Muscle layer of duodenum (tissue), 2 donors: ENCODE measurements around the gene FHAD1.
A peak's percentile ranks its signal among the peaks of the same experiment; 100 is the strongest.
"Not testable (repeated sequence)": the region's sequence is repeated elsewhere in the genome, so short reads cannot be mapped to it uniquely, and the experiment has no call there.

Source experiments
- H3K27ac ChIP-seq: one replicate; pipeline ENCODE4 v1.7.0; 2013; ENCODE audit warnings: mild to moderate bottlenecking, low read length
- H3K27me3 ChIP-seq: one replicate; pipeline ENCODE4 v1.7.0; 2013; ENCODE audit warnings: low read depth, mild to moderate bottlenecking, control low read depth, low read length
- H3K36me3 ChIP-seq, 2 donors: one replicate each; pipeline ENCODE4 v1.7.0; 2013; ENCODE audit warnings: low read length in 2 of 2, control low read depth in 1 of 2, mild to moderate bottlenecking in 1 of 2; ENCODE audit not compliant: insufficient read depth in 2 of 2, control insufficient read depth in 1 of 2
- H3K4me1 ChIP-seq, 2 donors: one replicate each; pipeline ENCODE4 v1.7.0; 2013; ENCODE audit warnings: low read length in 2 of 2, mild to moderate bottlenecking in 2 of 2, control low read depth in 1 of 2, moderate library complexity in 1 of 2; ENCODE audit not compliant: insufficient read depth in 2 of 2, control insufficient read depth in 1 of 2
- H3K4me3 ChIP-seq, 2 donors: one replicate each; pipeline ENCODE4 v1.7.0; 2013; ENCODE audit warnings: low read length in 2 of 2, low read depth in 1 of 2, mild to moderate bottlenecking in 1 of 2
- H3K9me3 ChIP-seq, 2 donors: one replicate each; pipeline ENCODE4 v1.7.0; 2013; ENCODE audit warnings: low read length in 2 of 2, control low read depth in 1 of 2, mild to moderate bottlenecking in 1 of 2; ENCODE audit not compliant: control insufficient read depth in 1 of 2
- donor health status: healthy.

Gene FHAD1

DNA sequence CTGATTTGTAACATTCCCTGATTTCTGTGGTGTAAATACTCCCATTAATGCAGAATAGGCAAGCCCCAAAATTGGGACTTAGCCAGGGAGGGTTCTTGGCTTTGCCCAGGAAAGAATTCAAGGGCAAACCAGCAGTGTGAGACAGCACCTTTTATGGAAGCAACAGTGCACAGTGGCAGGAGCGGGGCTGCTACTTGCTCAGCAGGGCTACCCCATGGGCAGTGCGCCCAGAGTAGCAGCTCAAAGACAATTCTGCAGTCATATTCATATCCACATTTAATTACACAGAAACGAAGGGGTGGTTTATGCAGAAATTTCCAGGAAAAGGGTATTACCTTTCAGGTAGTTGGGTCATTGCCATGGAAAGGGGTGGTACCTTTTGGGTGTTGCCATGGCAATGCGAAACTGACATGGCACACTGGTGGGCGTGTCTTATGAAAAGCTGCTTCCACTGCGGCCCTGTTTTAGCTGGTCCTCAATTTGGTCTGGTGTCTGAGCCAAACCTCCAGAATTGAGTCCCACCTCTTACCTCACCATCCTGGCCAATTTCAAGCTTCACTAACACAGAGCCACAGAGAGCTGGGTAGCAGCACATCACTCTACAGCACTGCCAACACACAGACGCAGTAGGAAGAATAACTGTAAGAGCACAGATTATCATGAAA lies 35.9 kb downstream of the FHAD1 start:
- peaks cover 0 to 3% of the 10 kb centered on the region in 2 donors for H3K4me1 ChIP-seq
- H3K4me3 ChIP-seq: no peak overlapping the region
- no peaks in the 10 kb centered on the region for H3K9me3 ChIP-seq
- H3K36me3 ChIP-seq: no peaks in the 10 kb centered on the region
- peak overlapping the region; percentile 39 for H3K27ac ChIP-seq
- H3K27me3 ChIP-seq: no peaks in the 10 kb centered on the region

DNA sequence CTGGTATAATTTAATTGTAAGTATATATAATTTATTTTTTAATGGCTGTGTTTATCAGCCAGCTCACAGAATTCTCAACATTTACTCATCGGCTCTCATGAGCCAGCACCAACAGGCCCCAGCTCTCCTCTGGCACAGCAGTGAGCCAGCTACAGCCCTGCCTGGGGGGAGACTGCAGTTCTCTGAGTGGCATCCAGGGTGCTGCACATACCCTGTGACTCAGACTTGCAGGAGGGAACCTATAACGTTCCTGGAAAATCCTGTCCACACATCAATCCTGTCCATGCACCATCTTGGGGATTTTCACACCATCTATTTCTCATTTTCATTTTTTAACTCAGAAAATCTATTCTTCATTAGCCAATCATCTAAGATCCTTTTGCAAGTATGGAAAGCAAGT lies 36.5 kb downstream of the FHAD1 start:
- Histone ChIP-seq H3K9me3 (no peaks in the 10 kb centered on the region), H3K27me3 (no peaks in the 10 kb centered on the region), H3K36me3 (no peaks in the 10 kb centered on the region), H3K4me1 (peaks cover 0 to 3% of the 10 kb centered on the region in 2 donors), H3K4me3 (no peak overlapping the region), H3K27ac (peak overlapping the region; percentile 31)

DNA sequence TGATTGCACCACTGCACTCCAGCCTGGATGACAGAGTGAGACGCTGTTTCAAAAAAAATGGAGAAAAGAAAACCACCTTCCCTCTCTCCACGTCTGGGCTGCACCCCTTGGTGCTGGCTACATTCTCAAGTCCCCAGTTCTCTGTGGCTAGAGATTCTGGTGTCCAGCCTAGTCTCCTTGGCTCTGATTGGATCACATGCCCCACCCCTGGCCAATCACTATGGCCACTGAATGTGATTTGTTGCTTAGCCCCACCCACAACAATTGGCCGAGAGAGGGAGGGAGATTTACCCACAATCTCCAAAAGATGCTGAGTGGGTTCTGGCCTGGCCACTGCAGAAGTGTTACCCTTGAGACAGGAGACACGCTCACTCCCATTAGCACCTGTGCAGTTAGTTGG lies 39.4 kb downstream of the FHAD1 start:
- Histone ChIP-seq H3K4me1 (peaks cover 0 to 3% of the 10 kb centered on the region in 2 donors), H3K36me3 (no peaks in the 10 kb centered on the region), H3K27me3 (no peaks in the 10 kb centered on the region), H3K9me3 (no peaks in the 10 kb centered on the region), H3K27ac (no peak overlapping the region), H3K4me3 (no peak overlapping the region)

DNA sequence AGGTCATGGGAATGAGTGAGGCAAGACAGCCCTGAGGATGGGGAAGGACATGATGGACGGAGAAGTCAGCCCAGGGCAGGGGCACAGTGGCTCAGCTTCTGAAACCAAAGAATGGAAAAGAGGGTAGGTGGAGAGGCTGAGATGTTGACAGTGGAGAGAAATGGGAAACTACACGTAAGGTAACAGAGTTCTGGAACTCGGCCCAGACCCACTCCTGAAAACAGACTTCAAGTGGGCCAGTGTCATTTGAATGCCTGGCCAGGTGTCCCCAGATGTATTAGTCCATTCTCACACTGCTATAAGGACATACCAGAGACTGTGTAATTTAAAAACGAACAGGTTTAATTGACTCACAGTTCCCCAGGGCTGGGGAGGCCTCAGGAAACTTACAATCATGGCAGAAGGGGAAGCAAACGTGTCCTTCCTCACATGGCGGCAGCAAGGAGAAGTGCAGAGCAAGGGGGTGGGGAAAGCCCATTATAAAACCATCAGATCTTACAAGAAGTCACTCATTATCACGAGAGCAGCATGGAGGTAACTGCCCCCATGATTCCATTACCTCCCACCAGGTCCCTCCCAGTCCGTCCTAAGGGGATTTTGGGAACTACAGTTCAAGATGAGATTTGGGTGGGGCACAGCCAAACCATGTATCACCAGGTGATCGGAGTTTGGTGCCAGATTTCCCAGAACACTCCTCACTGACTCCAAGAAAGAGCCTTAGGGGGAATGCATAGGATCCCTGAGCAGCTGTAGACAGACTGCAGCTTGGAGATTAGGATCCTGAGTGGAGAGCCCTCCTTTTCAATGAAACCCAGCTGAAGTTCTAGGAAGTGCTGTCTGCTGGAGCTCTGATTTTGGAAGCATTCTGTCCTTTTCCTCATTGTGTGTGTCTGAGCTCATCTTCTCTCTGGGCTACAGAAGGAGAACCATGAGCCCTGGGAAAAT lies 40.3 kb downstream of the FHAD1 start:
- H3K4me3 ChIP-seq: no peak overlapping the region
- H3K27me3 ChIP-seq: no peaks in the 10 kb centered on the region
- peaks cover 0 to 3% of the 10 kb centered on the region in 2 donors for H3K4me1 ChIP-seq
- peaks cover 3% of the 10 kb centered on the region in 2 donors for H3K9me3 ChIP-seq
- no peaks in the 10 kb centered on the region for H3K36me3 ChIP-seq
- no peak overlapping the region for H3K27ac ChIP-seq

DNA sequence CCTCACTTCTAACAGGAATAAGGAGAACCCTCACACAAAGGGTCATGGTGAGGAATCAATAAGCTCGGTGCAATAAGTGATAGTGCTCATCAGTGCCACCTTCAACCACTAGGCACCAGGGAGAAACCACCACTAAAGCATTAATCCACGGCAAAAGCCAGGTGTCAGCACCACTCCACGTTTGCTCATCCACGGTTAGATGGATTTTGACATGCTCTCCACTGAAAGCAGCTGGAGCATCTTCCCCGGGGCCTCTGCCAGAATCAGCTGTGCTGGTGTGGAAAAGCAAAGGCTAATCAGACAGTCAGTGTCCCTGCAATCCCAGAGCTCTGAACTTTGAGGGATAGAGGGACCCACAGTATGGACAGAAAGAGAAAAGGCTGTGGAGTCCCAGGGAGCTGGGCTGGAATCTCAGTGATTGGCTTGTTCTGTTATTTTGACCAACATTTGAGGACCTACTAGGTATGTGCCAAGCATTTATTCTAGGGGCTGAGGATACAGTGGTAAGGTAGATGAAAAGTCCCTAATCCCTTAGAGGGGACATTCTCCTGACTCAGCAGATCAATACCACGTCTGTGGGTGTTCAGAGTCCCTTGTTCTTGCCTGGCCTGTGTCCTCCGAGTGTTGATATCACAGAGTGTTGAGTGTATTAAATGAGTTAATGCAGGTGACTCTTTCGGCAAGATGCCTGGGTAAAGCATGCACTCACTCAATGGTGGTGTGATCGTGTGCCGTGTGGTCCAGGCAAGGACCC lies 41.3 kb downstream of the FHAD1 start:
- Histone ChIP-seq H3K27ac (no peak overlapping the region), H3K9me3 (peaks cover 3% of the 10 kb centered on the region in 2 donors), H3K36me3 (no peaks in the 10 kb centered on the region), H3K27me3 (no peaks in the 10 kb centered on the region), H3K4me1 (no peaks in the 10 kb centered on the region), H3K4me3 (no peak overlapping the region)

DNA sequence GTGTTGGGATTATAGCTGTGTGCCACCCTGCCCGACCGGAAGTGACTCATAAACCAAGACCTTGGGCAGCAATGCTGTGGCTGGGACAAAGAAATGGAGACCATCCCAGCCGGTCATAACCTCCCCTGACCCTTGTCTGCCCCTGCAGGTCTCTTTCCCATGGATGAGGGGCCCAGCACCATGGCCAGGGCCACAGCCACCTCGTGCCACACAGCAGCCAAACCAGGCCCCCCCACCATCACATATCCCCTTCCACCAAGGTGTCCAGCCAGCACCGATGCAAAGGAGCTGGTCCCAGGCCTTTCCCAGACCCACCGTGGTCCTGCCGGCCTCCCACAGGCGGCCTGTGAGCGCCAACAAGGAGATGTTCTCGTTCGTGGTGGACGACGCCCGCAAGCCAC lies 42.2 kb downstream of the FHAD1 start:
- Histone ChIP-seq H3K4me3 (no peak overlapping the region), H3K36me3 (no peaks in the 10 kb centered on the region), H3K4me1 (no peaks in the 10 kb centered on the region), H3K27ac (no peak overlapping the region), H3K9me3 (peaks cover 3% of the 10 kb centered on the region in 2 donors), H3K27me3 (no peaks in the 10 kb centered on the region)

DNA sequence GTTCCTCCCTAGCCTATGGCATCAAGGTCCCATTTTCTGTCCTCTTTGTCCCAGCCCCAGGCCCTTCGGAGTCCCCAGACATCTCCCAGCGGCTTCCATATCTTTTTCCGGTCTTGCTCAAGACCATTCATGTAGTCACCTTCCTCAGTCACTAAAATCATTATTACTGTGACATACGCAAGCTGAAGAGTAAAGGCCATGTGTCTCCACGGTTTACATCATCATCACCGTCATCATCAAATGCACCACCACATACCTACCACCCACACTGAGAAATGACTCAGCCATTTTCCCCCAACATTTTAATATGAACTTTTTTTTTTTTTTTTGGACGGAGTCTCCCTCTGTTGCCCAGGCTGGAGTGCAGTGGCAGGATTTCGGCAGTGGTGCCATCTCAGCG lies 43.4 kb downstream of the FHAD1 start:
- Histone ChIP-seq H3K9me3 (peaks cover 3% of the 10 kb centered on the region in 2 donors), H3K36me3 (no peaks in the 10 kb centered on the region), H3K27ac (no peak overlapping the region), H3K4me1 (no peaks in the 10 kb centered on the region), H3K4me3 (no peak overlapping the region), H3K27me3 (no peaks in the 10 kb centered on the region)

DNA sequence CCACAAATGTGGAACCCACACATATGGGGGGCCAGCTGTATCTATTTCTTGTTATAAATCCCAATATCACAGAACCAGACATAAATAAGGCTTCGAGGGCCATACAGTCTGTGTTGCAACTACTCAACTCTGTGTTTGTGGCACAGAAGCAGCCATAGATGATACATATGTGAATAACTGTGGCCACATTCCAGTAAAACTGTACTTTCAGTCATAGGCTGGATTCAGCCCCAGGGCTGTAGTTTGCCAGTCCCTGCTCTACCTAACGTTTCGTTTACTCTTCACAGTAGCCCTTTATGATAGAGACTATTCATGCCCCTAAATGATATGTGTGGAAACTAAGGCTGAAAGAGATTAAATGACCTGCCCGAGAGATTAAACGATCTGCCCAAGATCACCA lies 48.7 kb downstream of the FHAD1 start:
- no peak overlapping the region for H3K4me3 ChIP-seq
- peaks cover 3% of the 10 kb centered on the region in 2 donors for H3K9me3 ChIP-seq
- H3K27me3 ChIP-seq: no peaks in the 10 kb centered on the region
- no peaks in the 10 kb centered on the region for H3K36me3 ChIP-seq
- no peaks in the 10 kb centered on the region for H3K4me1 ChIP-seq
- no peak overlapping the region for H3K27ac ChIP-seq

DNA sequence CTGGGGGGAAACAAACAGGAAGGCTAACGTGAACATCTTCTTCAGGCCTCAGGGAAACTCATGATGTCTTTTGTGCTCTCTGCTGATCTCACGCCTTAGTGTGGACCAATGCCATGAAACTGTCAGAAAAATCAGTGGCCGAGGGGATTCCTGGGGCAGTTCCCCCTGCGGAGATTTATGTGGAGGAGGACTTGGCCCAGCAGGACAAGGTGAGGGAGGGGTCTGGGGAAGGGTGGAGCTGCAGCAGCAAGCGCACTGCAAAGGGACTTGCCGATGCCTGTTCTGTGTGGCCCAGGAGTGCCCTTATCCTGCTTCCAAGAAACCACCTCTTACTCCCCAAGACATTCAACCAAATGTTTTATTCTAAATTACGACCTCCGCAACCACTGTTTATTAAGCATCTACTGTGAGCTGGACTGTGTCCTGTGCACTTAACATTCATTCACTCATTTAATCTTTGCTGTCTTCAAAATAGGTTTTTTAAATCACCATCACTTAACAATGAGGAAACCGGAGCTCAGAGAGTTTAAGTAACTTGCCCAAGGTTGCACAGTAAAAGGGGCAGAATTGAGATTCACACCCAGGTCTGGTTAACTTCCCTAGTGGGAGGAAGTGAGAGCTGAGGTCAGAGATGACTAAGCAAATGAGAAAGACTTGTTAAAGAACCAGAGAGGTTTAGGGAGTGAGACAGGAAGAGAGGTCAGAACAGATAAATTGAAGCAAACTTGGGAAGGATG lies 49.7 kb downstream of the FHAD1 start:
- H3K9me3 ChIP-seq: peaks cover 1 to 2% of the 10 kb centered on the region in 2 donors

DNA sequence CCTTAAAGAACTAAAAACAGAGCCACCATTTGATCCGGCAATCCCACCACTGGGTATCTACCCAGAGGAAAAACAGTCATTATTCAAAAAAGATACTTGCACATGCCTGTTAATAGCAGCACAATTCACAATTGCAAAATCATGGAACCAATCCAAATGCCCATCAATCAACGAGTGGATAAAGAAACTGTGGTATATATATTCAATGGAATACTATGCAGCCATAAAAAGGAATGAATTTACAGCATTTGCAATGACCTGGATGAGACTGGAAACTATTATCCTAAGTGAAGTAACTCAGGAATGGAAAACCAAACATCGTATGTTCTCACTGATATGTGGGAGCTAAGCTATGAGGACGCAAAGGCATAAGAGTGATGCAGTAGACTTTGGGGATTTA lies 51.0 kb downstream of the FHAD1 start:
- not testable (repeated sequence) for H3K27me3 ChIP-seq, H3K36me3 ChIP-seq, H3K4me1 ChIP-seq, H3K4me3 ChIP-seq, H3K27ac ChIP-seq, H3K9me3 ChIP-seq

More for the DNA sequence above, 49.7 kb downstream of the FHAD1 start:
- Histone ChIP-seq H3K27ac (no peak overlapping the region), H3K4me1 (no peaks in the 10 kb centered on the region), H3K36me3 (no peaks in the 10 kb centered on the region), H3K4me3 (no peak overlapping the region), H3K27me3 (no peaks in the 10 kb centered on the region)
